Glutamatergic neuron (in vitro differentiated cells): ENCODE results near the gene L2HGDH. TPM values are rescaled to one million over a fixed set of nuclear protein-coding genes. Genes with fewer than 3 reads are reported as not detected.

Source experiments
- DNase-seq: peaks from one replicate; pipeline ENCODE4 v3.0.0; 2022
- H3K27ac Mint-ChIP-seq: one replicate; pipeline ENCODE4 v1.8.0; 2020; ENCODE audit warnings: mild to moderate bottlenecking, mixed read lengths, inconsistent platforms; ENCODE audit not compliant: unreplicated experiment
- H3K27me3 Mint-ChIP-seq: one replicate; pipeline ENCODE4 v1.8.0; 2020; ENCODE audit warnings: mild to moderate bottlenecking, moderate library complexity, mixed read lengths, inconsistent platforms; ENCODE audit not compliant: unreplicated experiment
- H3K36me3 Mint-ChIP-seq: one replicate; pipeline ENCODE4 v1.8.0; 2020; ENCODE audit warnings: mild to moderate bottlenecking, mixed read lengths, inconsistent platforms; ENCODE audit not compliant: unreplicated experiment
- H3K4me1 Mint-ChIP-seq: one replicate; pipeline ENCODE4 v1.8.0; 2020; ENCODE audit warnings: mild to moderate bottlenecking, low read depth, mixed read lengths, inconsistent platforms; ENCODE audit not compliant: unreplicated experiment
- H3K4me3 Mint-ChIP-seq: one replicate; pipeline ENCODE4 v1.8.0; 2020; ENCODE audit warnings: mild to moderate bottlenecking, mixed read lengths, inconsistent platforms; ENCODE audit not compliant: unreplicated experiment
- H3K9me3 Mint-ChIP-seq: one replicate; pipeline ENCODE4 v1.8.0; 2020; ENCODE audit warnings: mild to moderate bottlenecking, moderate library complexity, mixed read lengths, inconsistent platforms; ENCODE audit not compliant: unreplicated experiment
- CTCF ChIP-seq: fragments of 200-600 bp; sonication (generic); IDR thresholded peaks from one replicate; pipeline ENCODE4 v1.5.0; 2021; ENCODE audit not compliant: partially characterized antibody, unreplicated experiment
- total RNA-seq: library from RNA; stranded (reverse); fragmentation: NEBNext Ultra II Directional; extraction: Animal tissue kit (Norgen Biotek cat#: 25700); gene quantifications from one replicate; pipeline ENCODE4 v1.2.1, GENCODE V29; 2021; ENCODE audit not compliant: unreplicated experiment

L2HGDH gene
- total RNA-seq, 1 donor from 2014 or later: 6.7 TPM

- Mint-ChIP-seq H3K4me3 (peak overlapping the region; percentile 71), H3K27ac (peak overlapping the region; percentile 76), H3K9me3 (peaks cover 5% of the 10 kb centered on the region), H3K36me3 (no peaks in the 10 kb centered on the region), H3K4me1 (peaks cover 40% of the 10 kb centered on the region), H3K27me3 (peaks cover 3% of the 10 kb centered on the region)
- no peak for TF ChIP-seq CTCF
- peak; percentile 54 for DNase-seq
Observed at GRCh38 chr14:50342221-50343078, 30.4 kb upstream of the L2HGDH start.

GRCh38 chr14:50340963-50341362, 28.9 kb upstream of the L2HGDH start:
- Mint-ChIP-seq H3K4me1 (peaks cover 43% of the 10 kb centered on the region), H3K27ac (peak overlapping the region; percentile 59), H3K9me3 (peaks cover 12% of the 10 kb centered on the region), H3K27me3 (peaks cover 9% of the 10 kb centered on the region), H3K36me3 (peaks cover 2% of the 10 kb centered on the region), H3K4me3 (no peak overlapping the region)
- TF ChIP-seq CTCF: no peak
- peak; percentile 41 for DNase-seq

- Mint-ChIP-seq H3K4me1 (peaks cover 46% of the 10 kb centered on the region), H3K9me3 (peaks cover 20% of the 10 kb centered on the region), H3K27me3 (peaks cover 17% of the 10 kb centered on the region), H3K36me3 (peaks cover 4% of the 10 kb centered on the region), H3K4me3 (no peak overlapping the region), H3K27ac (no peak overlapping the region)
- no peak for DNase-seq
- TF ChIP-seq CTCF: no peak
Observed at GRCh38 chr14:50340045-50340444, 28.0 kb upstream of the L2HGDH start.

- H3K27ac Mint-ChIP-seq: no peak overlapping the region
- peaks cover 15% of the 10 kb centered on the region for H3K27me3 Mint-ChIP-seq
- peaks cover 4% of the 10 kb centered on the region for H3K36me3 Mint-ChIP-seq
- TF ChIP-seq CTCF: no peak
- H3K4me3 Mint-ChIP-seq: no peak overlapping the region
- peaks cover 20% of the 10 kb centered on the region for H3K9me3 Mint-ChIP-seq
- DNase-seq: no peak
- H3K4me1 Mint-ChIP-seq: peaks cover 50% of the 10 kb centered on the region
Observed at GRCh38 chr14:50339178-50339804, 27.3 kb upstream of the L2HGDH start.

GRCh38 chr14:50338587-50338986, 26.6 kb upstream of the L2HGDH start:
- peaks cover 15% of the 10 kb centered on the region for H3K27me3 Mint-ChIP-seq

More at GRCh38 chr14:50338587-50338986, 26.6 kb upstream of the L2HGDH start:
- DNase-seq: no peak
- Mint-ChIP-seq H3K27ac (no peak overlapping the region), H3K9me3 (peaks cover 20% of the 10 kb centered on the region), H3K4me3 (no peak overlapping the region), H3K36me3 (peaks cover 4% of the 10 kb centered on the region), H3K4me1 (peaks cover 47% of the 10 kb centered on the region)
- TF ChIP-seq CTCF: no peak
